ENCODE data around the gene BRS3. TPM values are rescaled to one million over a fixed set of nuclear protein-coding genes. Genes with fewer than 3 reads are reported as not detected.

BRS3 gene
- total RNA-seq: not detected in 2 replicates

GRCh38 chrX:136487647-136488046 lies at the start of gene BRS3:
Gene BRS3 (plus strand): TSS chrX:136487947. CDS start chrX:136488115, 168 bp downstream.

GRCh38 chrX:136497556-136498052 lies 9.9 kb downstream of the BRS3 start, which contains the start of gene HTATSF1:
Gene HTATSF1 (plus strand): TSS chrX:136497592. CDS start chrX:136497685, 93 bp downstream.

DNA sequence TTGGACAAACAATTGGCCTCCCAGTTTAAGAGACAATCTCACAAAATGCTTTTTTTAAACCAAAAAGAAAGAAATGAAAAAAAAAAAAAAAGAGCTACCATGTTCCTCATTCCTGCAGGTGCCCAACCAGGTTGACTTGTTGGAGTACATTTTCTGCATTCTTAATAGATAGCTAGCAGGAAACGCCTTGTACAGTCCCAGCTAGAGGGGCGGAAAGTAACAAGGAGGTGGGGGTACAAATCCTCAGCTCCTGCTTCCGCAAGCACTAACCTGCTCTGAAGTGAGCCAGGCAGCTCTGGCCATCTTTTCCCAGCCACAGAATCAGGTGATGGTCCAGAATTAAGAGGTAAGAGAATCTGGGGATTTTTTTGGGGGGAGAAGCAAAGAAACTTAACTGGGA lies 44.2 kb downstream of the BRS3 start, which contains the start of gene VGLL1:
Gene VGLL1, plus strand, starts transcription at position 265 of the 400 bp plus-strand sequence. CDS start 3,806 bp downstream, outside the sequence.

Other genes starting within 250 kb of the BRS3 start
- 14.2 and 17.1 TPM in 2 replicates for gene MAP7D3, start 236.5 kb upstream of the BRS3 start, total RNA-seq
- gene ADGRG4, start 187.0 kb upstream of the BRS3 start, total RNA-seq: under 0.01 TPM in 1 of 2 replicates, not detected in the other
- 25.5 and 30.2 TPM in 2 replicates for gene HTATSF1, start 9.6 kb downstream of the BRS3 start, total RNA-seq
- not detected in 2 replicates for gene VGLL1, start 44.3 kb downstream of the BRS3 start, total RNA-seq
- not detected in 2 replicates for gene CD40LG, start 160.2 kb downstream of the BRS3 start, total RNA-seq

Measured in endothelial cell of coronary artery (primary cell).